Right atrium auricular region (tissue), 2 donors: Measurements from ENCODE around the gene ZNF319. TPM values are rescaled to one million over a fixed set of nuclear protein-coding genes. Genes with fewer than 3 reads are reported as not detected.

ENCODE experiments used
- DNase-seq: peaks from one replicate; pipeline ENCODE4 v3.0.0-alpha.2; 2019; ENCODE audit warnings: low spot score
- H3K27ac ChIP-seq, 2 donors: fragments of 200-600 bp; sonication (generic); 1 replicate in 1 of 2; 2 replicates in 1 of 2; pipeline ENCODE4 v1.5.1; 2016 to 2019
- H3K27me3 ChIP-seq, 2 donors: fragments of 200-600 bp; sonication (generic); one replicate each; pipeline versions ENCODE4 v1.5.1 to v1.6.0; 2017 to 2019
- H3K36me3 ChIP-seq: fragments of 200-600 bp; sonication (generic); one replicate; pipeline ENCODE4 v1.5.1; 2016
- H3K4me1 ChIP-seq, 2 donors: fragments of 200-600 bp; sonication (generic); one replicate each; pipeline versions ENCODE4 v1.5.1 to v1.6.0; 2017 to 2019
- H3K4me3 ChIP-seq, 2 donors: fragments of 200-600 bp; sonication (generic); 1 replicate in 1 of 2; 2 replicates in 1 of 2; pipeline ENCODE4 v1.5.1; 2017 to 2019; ENCODE audit warnings: mild to moderate bottlenecking in 1 of 2, moderate library complexity in 1 of 2
- H3K9me3 ChIP-seq, 2 donors: fragments of 200-600 bp; sonication (generic); one replicate each; pipeline ENCODE4 v1.5.1; 2019
- total RNA-seq, 2 donors: library from RNA; depleted of rRNA; stranded (reverse); fragments of >200 nt; gene quantifications; one replicate each; pipeline ENCODE4 v1.1.0, GENCODE V29; 2016
- TF ChIP-seq, protein P1 (sequence below), 2 donors: fragments of 200-600 bp; sonication (generic); IDR thresholded peaks; one replicate each; pipeline ENCODE4 v1.5.1; 2019; ENCODE audit warnings: antibody characterized with exemption in 2 of 2

The ZNF319 gene
- total RNA-seq, 2 donors from 2014 or later: 5.1 to 6.6 TPM

DNA sequence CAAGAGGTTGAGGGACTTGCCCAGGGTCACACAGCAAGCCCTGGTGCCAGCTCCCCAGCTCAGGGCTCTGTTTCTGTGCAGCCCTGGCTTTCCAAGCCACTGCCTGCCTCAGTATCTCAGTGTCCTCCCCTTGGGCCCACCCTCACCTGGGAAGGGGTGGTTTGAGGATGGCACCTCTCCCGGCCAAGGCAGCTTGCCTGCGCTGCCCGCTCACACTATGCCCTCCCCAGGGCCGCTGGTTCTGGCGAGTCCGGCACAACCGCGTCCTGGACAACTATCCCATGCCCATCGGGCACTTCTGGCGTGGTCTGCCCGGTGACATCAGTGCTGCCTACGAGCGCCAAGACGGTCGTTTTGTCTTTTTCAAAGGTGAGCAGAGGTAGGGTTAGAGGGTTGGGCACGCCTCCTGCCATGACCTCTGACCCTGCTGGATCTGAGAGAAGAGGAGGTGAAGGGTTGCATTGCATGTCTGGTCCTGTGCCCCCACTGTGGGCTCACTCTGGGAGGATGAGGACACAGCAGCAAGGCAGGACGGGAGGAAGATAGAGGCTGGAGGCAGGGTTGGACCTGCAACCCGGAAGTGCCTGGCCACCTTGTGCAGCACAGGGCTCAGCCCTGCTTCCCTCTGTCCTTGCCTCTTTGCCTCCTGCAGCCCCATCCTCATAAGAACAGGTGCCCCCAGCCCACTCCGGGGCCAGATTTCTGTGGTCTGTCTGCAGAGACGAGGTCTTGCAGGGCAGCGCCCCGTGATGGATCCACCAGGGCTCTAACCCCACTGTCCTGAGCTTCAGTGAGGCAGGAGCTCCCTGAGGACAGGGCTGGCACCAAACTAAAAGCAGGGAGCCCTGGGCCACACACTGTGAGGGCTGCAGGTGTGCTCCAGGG lies 41.8 kb upstream of the ZNF319 start:
- no peaks in the 10 kb centered on the region for H3K9me3 ChIP-seq
- no peaks in the 10 kb centered on the region for H3K27me3 ChIP-seq
- TF ChIP-seq, protein P1, sequence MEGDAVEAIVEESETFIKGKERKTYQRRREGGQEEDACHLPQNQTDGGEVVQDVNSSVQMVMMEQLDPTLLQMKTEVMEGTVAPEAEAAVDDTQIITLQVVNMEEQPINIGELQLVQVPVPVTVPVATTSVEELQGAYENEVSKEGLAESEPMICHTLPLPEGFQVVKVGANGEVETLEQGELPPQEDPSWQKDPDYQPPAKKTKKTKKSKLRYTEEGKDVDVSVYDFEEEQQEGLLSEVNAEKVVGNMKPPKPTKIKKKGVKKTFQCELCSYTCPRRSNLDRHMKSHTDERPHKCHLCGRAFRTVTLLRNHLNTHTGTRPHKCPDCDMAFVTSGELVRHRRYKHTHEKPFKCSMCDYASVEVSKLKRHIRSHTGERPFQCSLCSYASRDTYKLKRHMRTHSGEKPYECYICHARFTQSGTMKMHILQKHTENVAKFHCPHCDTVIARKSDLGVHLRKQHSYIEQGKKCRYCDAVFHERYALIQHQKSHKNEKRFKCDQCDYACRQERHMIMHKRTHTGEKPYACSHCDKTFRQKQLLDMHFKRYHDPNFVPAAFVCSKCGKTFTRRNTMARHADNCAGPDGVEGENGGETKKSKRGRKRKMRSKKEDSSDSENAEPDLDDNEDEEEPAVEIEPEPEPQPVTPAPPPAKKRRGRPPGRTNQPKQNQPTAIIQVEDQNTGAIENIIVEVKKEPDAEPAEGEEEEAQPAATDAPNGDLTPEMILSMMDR (IDR thresholded peaks at IDR 0.05): no peak
- no peak overlapping the region for H3K4me3 ChIP-seq
- peaks cover 48% of the 10 kb centered on the region for H3K36me3 ChIP-seq
- DNase-seq: no peak
- H3K27ac ChIP-seq: no peak overlapping the region
- H3K4me1 ChIP-seq: peaks cover 0 to 13% of the 10 kb centered on the region in 2 donors

DNA sequence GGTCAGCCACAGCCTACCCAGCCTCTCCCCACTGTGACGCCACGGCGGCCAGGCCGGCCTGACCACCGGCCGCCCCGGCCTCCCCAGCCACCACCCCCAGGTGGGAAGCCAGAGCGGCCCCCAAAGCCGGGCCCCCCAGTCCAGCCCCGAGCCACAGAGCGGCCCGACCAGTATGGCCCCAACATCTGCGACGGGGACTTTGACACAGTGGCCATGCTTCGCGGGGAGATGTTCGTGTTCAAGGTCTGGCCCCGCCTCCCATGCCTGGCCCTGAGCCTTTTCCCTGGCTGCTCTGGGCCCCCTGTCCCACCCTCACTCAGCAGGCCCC lies 41.1 kb upstream of the ZNF319 start:
- no peak for DNase-seq
- no peak overlapping the region for H3K27ac ChIP-seq
- TF ChIP-seq, protein P1 (IDR thresholded peaks at IDR 0.05): no peak
- no peaks in the 10 kb centered on the region for H3K9me3 ChIP-seq
- H3K4me1 ChIP-seq: peaks cover 0 to 7% of the 10 kb centered on the region in 2 donors
- peaks cover 48% of the 10 kb centered on the region for H3K36me3 ChIP-seq
- H3K27me3 ChIP-seq: no peaks in the 10 kb centered on the region
- H3K4me3 ChIP-seq: no peak overlapping the region

DNA sequence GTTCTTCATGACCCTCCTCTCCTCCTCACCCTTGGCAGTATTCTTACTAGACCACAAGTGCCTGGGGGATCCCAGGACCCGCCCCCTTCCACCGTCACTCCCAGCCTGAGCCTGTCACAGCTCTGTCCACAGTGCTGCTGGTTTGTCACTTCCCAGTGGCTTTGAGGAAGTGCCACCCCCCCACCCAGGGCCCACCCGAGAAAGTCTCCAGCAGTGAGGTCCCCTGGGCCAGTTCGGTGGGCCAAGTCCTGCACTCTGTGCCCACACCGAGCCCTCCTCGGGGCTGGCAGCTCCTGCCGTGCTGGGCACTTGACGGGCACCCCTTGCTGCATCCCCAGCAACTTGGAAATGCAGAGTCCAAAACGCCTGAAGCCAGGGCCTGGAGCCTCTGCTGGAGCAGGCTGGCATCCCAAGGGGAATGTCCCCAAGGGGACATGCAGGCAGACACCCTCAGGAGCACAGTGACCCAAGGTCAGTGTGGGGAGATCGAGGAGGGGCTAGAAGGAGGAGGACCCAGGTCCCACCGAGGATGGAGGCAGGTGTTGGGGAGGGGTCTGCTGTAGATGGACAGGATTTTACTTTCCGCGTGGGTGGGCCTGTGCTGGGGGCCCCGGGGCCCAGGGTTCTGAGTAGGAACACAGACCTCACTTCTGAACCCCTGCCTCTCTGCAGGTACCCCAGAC lies 40.6 kb upstream of the ZNF319 start:
- no peak overlapping the region for H3K27ac ChIP-seq
- H3K4me1 ChIP-seq: peaks cover 0 to 7% of the 10 kb centered on the region in 2 donors
- H3K27me3 ChIP-seq: no peaks in the 10 kb centered on the region
- TF ChIP-seq, protein P1 (IDR thresholded peaks at IDR 0.05): no peak
- H3K4me3 ChIP-seq: no peak overlapping the region
- peaks cover 48% of the 10 kb centered on the region for H3K36me3 ChIP-seq
- no peaks in the 10 kb centered on the region for H3K9me3 ChIP-seq
- no peak for DNase-seq

DNA sequence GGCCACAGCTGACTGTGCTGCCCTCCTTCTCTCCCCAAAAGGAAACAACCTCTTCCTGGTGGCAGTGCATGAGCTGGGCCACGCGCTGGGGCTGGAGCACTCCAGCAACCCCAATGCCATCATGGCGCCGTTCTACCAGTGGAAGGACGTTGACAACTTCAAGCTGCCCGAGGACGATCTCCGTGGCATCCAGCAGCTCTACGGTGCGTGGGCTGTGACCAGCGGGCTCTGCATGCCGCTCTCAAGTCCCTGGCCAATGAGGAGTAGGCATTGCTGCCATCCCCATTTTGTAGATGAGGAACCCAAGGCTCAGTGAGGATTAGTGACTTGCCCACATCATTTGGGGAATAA lies 40.0 kb upstream of the ZNF319 start:
- H3K27ac ChIP-seq: no peak overlapping the region
- no peak overlapping the region for H3K4me3 ChIP-seq
- peaks cover 0 to 11% of the 10 kb centered on the region in 2 donors for H3K4me1 ChIP-seq
- H3K9me3 ChIP-seq: no peaks in the 10 kb centered on the region
- H3K27me3 ChIP-seq: no peaks in the 10 kb centered on the region
- TF ChIP-seq, protein P1 (IDR thresholded peaks at IDR 0.05): no peak
- no peak for DNase-seq
- H3K36me3 ChIP-seq: peaks cover 48% of the 10 kb centered on the region

DNA sequence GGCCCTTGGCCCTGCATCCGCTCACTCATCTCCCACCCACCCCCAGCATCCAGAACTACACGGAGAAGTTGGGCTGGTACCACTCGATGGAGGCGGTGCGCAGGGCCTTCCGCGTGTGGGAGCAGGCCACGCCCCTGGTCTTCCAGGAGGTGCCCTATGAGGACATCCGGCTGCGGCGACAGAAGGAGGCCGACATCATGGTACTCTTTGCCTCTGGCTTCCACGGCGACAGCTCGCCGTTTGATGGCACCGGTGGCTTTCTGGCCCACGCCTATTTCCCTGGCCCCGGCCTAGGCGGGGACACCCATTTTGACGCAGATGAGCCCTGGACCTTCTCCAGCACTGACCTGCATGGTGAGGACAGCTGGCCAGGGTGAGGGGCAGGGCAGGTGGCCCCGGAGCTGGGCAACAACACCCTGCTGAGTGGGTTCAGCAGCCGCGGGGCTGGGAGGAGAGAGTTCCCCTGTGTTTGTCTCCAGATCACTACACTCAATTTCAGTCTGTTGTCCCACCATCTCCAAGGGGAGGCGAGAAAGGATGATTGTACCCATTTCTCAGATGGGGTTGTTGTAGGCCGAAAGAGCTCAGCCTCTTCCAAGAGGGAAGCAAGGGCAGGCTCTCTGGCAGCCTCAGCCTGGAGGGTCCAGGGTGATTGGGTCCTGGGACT lies 39.5 kb upstream of the ZNF319 start:
- TF ChIP-seq, protein P1 (IDR thresholded peaks at IDR 0.05): no peak

More for the DNA sequence above, 39.5 kb upstream of the ZNF319 start:
- DNase-seq: no peak
- no peaks in the 10 kb centered on the region for H3K9me3 ChIP-seq
- no peak overlapping the region for H3K27ac ChIP-seq
- peaks cover 48% of the 10 kb centered on the region for H3K36me3 ChIP-seq
- no peak overlapping the region for H3K4me3 ChIP-seq
- H3K4me1 ChIP-seq: peaks cover 0 to 17% of the 10 kb centered on the region in 2 donors
- H3K27me3 ChIP-seq: no peaks in the 10 kb centered on the region
